ENCODE measurements around the gene LUC7L3.

- no peak for TF ChIP-seq CTCF (IDR thresholded peaks at IDR 0.05)
- no peak for TF ChIP-seq EZH2 (IDR thresholded peaks at IDR 0.05; ENCODE audit: borderline replicate concordance, insufficient read depth, low read depth, low read length, poor library complexity, severe bottlenecking)
Observed at GRCh38 chr17:50798424-50799288, 79.3 kb downstream of the LUC7L3 start.

Data from B cell (primary cell).